Loucy (cell line): ENCODE results near the gene ATP6V1G2.

Experiments
- CTCF ChIP-seq: fragments of 200-600 bp; sonication (generic); conservative IDR thresholded peaks from 2 replicates; pipeline ENCODE4 v1.5.1; 2014; ENCODE audit warnings: mild to moderate bottlenecking, antibody characterized with exemption, low read length
- EZH2phosphoT487 ChIP-seq: fragments of 200-600 bp; IDR thresholded peaks from 2 replicates; pipeline ENCODE4 v1.6.1; 2018; ENCODE audit warnings: antibody characterized with exemption, mild to moderate bottlenecking, moderate library complexity, borderline replicate concordance

- no peak for TF ChIP-seq CTCF
- no peak for TF ChIP-seq EZH2phosphoT487
These were observed 47.7 kb downstream of the ATP6V1G2 start for GRCh38 chr6:31498748-31499147.
